ENCODE results near the gene STAC3. TPM values are rescaled to one million over a fixed set of nuclear protein-coding genes. Genes with fewer than 3 reads are reported as not detected.

The STAC3 gene
- total and polyA plus RNA-seq, 12 donors, result 0.30 to 10.5 (median 2.5) TPM

DNA sequence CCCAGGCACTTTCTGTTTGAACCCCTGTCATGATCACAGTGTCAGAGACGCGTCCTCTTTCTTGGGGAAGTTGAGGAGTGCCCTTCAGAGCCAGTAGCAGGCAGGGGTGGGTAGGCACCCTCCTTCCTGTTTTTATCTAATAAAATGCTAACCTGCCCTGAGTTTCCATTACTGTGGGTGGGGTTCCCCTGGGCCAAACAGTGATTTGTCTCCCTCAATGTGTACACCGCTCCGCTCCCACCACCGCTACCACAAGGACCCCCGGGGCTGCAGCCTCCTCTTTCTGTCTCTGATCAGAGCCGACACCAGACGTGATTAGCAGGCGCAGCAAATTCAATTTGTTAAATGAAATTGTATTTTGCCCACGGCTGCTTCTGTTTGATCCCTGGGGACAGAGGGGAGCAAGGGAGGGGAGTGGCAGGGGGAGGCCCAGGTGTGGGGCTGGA lies 16.4 kb downstream of the STAC3 start:
- no peak for DNase-seq
- intact Hi-C loops (cut with DNase I), result no loop called here
- Histone ChIP-seq H3K27ac (peak overlapping the region in 2 of 5 donors; percentile 56 to 76), H3K27me3 (peaks cover 13% of the 10 kb centered on the region), H3K36me3 (replicated peaks in 1 of 2) (peaks cover 0 to 30% of the 10 kb centered on the region in 2 donors), H3K4me1 (replicated peaks in 1 of 2) (peaks cover 13 to 29% of the 10 kb centered on the region in 2 donors), H3K4me3 (no peak overlapping the region), H3K9me3 (replicated peaks in 1 of 3) (no peaks in the 10 kb centered on the region)
- 80 to 84% (median 82%) methylated on average over 9 to 10 of the region's 10 CpGs for WGBS, 4 donors
- no peak for TF ChIP-seq POLR2A (IDR thresholded peaks at IDR 0.05)
- TF ChIP-seq, protein P1, sequence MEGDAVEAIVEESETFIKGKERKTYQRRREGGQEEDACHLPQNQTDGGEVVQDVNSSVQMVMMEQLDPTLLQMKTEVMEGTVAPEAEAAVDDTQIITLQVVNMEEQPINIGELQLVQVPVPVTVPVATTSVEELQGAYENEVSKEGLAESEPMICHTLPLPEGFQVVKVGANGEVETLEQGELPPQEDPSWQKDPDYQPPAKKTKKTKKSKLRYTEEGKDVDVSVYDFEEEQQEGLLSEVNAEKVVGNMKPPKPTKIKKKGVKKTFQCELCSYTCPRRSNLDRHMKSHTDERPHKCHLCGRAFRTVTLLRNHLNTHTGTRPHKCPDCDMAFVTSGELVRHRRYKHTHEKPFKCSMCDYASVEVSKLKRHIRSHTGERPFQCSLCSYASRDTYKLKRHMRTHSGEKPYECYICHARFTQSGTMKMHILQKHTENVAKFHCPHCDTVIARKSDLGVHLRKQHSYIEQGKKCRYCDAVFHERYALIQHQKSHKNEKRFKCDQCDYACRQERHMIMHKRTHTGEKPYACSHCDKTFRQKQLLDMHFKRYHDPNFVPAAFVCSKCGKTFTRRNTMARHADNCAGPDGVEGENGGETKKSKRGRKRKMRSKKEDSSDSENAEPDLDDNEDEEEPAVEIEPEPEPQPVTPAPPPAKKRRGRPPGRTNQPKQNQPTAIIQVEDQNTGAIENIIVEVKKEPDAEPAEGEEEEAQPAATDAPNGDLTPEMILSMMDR (IDR thresholded peaks at IDR 0.05), result no peak

DNA sequence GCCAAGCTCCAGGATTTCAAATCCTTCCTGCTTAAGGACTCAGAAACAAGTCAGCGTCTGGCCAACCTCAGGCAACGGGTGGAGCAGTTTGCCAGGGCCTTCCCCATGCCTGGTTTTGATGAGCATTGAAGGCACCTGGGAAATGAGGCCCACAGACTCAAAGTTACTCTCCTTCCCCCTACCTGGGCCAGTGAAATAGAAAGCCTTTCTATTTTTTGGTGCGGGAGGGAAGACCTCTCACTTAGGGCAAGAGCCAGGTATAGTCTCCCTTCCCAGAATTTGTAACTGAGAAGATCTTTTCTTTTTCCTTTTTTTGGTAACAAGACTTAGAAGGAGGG lies 16.8 kb downstream of the STAC3 start:
- peaks cover 0 to 30% of the 10 kb centered on the region in 2 donors for H3K36me3 ChIP-seq (replicated peaks in 1 of 2)
- WGBS, 4 donors, result 77 to 93% (median 88%) methylated on average over 2 to 3 of the region's 3 CpGs
- no peak for TF ChIP-seq POLR2A (IDR thresholded peaks at IDR 0.05)
- TF ChIP-seq, protein P1 (IDR thresholded peaks at IDR 0.05), result no peak
- H3K9me3 ChIP-seq (replicated peaks in 1 of 3), result no peaks in the 10 kb centered on the region
- no peak overlapping the region for H3K4me3 ChIP-seq
- DNase-seq, result no peak
- peak overlapping the region in 2 of 5 donors; percentile 0 to 56 for H3K27ac ChIP-seq
- intact Hi-C loops (cut with DNase I), result no loop called here
- peaks cover 9 to 25% of the 10 kb centered on the region in 2 donors for H3K4me1 ChIP-seq (replicated peaks in 1 of 2)
- H3K27me3 ChIP-seq, result peaks cover 13% of the 10 kb centered on the region

DNA sequence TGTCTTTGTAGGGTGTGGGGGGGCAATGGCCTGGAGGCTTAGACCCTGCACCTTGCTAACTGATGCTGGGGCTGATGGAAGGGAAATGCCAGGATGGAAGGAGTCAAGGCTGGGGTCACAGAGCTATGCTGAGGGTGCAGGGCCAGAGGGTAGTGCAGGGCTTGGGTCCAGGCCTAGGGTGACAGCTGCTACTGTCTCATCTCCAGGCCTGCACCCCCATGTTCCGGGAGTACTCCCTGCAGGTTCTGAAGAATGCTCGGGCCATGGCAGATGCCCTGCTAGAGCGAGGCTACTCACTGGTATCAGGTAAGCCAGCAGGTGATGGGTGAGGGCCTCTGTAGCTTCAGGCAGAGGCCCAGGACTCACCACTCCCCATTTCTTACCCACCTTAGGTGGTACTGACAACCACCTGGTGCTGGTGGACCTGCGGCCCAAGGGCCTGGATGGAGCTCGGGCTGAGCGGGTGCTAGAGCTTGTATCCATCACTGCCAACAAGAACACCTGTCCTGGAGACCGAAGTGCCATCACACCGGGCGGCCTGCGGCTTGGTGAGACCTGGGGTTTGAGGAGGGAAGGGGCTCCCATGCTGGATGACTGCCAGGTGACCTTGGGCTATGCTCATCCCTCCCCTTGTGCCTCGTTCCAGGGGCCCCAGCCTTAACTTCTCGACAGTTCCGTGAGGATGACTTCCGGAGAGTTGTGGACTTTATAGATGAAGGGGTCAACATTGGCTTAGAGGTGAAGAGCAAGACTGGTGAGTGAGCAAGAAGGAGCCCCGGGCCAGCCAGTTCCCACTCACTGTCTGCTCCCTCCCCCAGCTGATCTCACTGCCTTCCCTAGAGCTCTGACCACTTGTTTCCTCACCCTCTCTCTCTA lies 17.4 kb downstream of the STAC3 start:
- no peak overlapping the region for H3K4me3 ChIP-seq
- H3K27ac ChIP-seq, result peak overlapping the region in 1 of 5 donors; percentile 0
- intact Hi-C loops (cut with DNase I), result no loop called here
- peaks cover 9 to 21% of the 10 kb centered on the region in 2 donors for H3K4me1 ChIP-seq (replicated peaks in 1 of 2)
- TF ChIP-seq, protein P1 (IDR thresholded peaks at IDR 0.05), result no peak
- H3K36me3 ChIP-seq (replicated peaks in 1 of 2), result peaks cover 0 to 30% of the 10 kb centered on the region in 2 donors
- WGBS, 4 donors, result 81 to 91% (median 89%) methylated on average over 7 to 15 of the region's 15 CpGs
- no peak for DNase-seq
- no peaks in the 10 kb centered on the region for H3K9me3 ChIP-seq (replicated peaks in 1 of 3)
- peaks cover 13% of the 10 kb centered on the region for H3K27me3 ChIP-seq

DNA sequence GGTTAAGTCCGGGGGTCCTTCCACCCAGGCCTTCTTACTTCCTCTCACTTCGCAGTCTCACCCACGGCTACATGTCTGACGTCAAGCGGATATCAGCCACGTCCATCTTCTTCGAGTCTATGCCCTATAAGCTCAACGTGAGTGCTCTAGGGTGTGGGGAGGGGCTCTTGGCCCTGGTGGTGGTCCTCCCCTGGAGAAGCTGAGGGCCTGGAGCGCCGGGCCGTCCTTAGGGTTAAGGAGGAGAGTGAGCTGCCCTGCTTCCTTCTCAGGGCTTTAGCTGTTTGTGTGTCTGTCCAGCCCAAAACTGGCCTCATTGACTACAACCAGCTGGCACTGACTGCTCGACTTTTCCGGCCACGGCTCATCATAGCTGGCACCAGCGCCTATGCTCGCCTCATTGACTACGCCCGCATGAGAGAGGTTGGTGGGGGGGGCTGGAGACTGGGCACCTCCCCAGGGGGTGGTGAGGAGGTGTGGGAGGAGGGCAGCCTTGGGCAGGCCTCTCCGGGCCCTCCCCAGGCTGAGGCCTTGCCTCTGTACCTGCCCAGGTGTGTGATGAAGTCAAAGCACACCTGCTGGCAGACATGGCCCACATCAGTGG lies 18.7 kb downstream of the STAC3 start:
- Histone ChIP-seq H3K27ac (no peak overlapping the region), H3K4me1 (replicated peaks in 1 of 2) (peaks cover 9 to 12% of the 10 kb centered on the region in 2 donors), H3K4me3 (no peak overlapping the region), H3K27me3 (peaks cover 3% of the 10 kb centered on the region), H3K36me3 (replicated peaks in 1 of 2) (peaks cover 0 to 30% of the 10 kb centered on the region in 2 donors), H3K9me3 (replicated peaks in 1 of 3) (no peaks in the 10 kb centered on the region)
- TF ChIP-seq POLR2A (IDR thresholded peaks at IDR 0.05), result no peak
- TF ChIP-seq, protein P1 (IDR thresholded peaks at IDR 0.05), result no peak
- no peak for DNase-seq
- intact Hi-C loops (cut with DNase I), result no loop called here
- 87 to 96% (median 92%) methylated on average over 13 to 19 of the region's 19 CpGs for WGBS, 4 donors

All from adrenal gland (tissue), 12 donors.